ENCODE data around the gene MLLT3.

- no peak for TF ChIP-seq CSDC2 (CRISPR knock-in tag; IDR thresholded peaks at IDR 0.05)
- no peak for TF ChIP-seq CREB5 (CRISPR knock-in tag; IDR thresholded peaks at IDR 0.05; ENCODE audit: low read depth)
- no peak for TF ChIP-seq PATZ1 (CRISPR knock-in tag; IDR thresholded peaks at IDR 0.05; ENCODE audit: borderline replicate concordance)
- no peak for TF ChIP-seq TOX (CRISPR knock-in tag; IDR thresholded peaks at IDR 0.05; ENCODE audit: borderline replicate concordance)
- no peak for TF ChIP-seq ZFP3 (CRISPR knock-in tag; IDR thresholded peaks at IDR 0.05)
- TF ChIP-seq OSR1 (CRISPR knock-in tag; IDR thresholded peaks at IDR 0.05) = no peak
- no peak for TF ChIP-seq ESRRG (CRISPR knock-in tag; IDR thresholded peaks at IDR 0.05)
- TF ChIP-seq ZNF565 (CRISPR knock-in tag; conservative IDR thresholded peaks at IDR 0.05; ENCODE audit: low read depth) = no peak
- TF ChIP-seq RARB (CRISPR knock-in tag; IDR thresholded peaks at IDR 0.05) = no peak
- no peak for TF ChIP-seq CSRNP3 (CRISPR knock-in tag; IDR thresholded peaks at IDR 0.05)
- TF ChIP-seq ARNTL (CRISPR knock-in tag; IDR thresholded peaks at IDR 0.05; ENCODE audit: borderline replicate concordance, low read depth) = no peak
These were observed 42.6 kb downstream of the MLLT3 start for GRCh38 chr9:20579524-20580314.

Measured in SK-N-SH treated with all-trans-retinoic acid at 6 μM for 48 hours (cell line).